Epithelial cell of proximal tubule (primary cell): ENCODE measurements around the gene PTPRN2. TPM values are rescaled to one million over a fixed set of nuclear protein-coding genes. Genes with fewer than 3 reads are reported as not detected.
"Not testable (repeated sequence)": the region's sequence is repeated elsewhere in the genome, so short reads cannot be mapped to it uniquely, and the experiment has no call there.

Source experiments
- DNase-seq: peaks from one replicate; pipeline ENCODE4 v3.0.0-alpha.2; 2011; ENCODE audit warnings: low read depth
- H3K4me3 ChIP-seq: 2 replicates; pipeline ENCODE4 v1.5.1; 2011; ENCODE audit warnings: low read depth, mild to moderate bottlenecking, low read length
- total RNA-seq: library from RNA; depleted of rRNA; stranded (reverse); fragments of >200 nt; gene quantifications from 2 replicates; pipeline ENCODE4 v1.2.3, GENCODE V29; 2015
- TF ChIP-seq, protein P1 (sequence below): conservative IDR thresholded peaks from 2 replicates; pipeline ENCODE4 v1.5.1; 2012; ENCODE audit warnings: low read depth, mild to moderate bottlenecking, low read length

Gene PTPRN2
- total RNA-seq, 1 donor from 2014 or later: 2.8 TPM

DNA sequence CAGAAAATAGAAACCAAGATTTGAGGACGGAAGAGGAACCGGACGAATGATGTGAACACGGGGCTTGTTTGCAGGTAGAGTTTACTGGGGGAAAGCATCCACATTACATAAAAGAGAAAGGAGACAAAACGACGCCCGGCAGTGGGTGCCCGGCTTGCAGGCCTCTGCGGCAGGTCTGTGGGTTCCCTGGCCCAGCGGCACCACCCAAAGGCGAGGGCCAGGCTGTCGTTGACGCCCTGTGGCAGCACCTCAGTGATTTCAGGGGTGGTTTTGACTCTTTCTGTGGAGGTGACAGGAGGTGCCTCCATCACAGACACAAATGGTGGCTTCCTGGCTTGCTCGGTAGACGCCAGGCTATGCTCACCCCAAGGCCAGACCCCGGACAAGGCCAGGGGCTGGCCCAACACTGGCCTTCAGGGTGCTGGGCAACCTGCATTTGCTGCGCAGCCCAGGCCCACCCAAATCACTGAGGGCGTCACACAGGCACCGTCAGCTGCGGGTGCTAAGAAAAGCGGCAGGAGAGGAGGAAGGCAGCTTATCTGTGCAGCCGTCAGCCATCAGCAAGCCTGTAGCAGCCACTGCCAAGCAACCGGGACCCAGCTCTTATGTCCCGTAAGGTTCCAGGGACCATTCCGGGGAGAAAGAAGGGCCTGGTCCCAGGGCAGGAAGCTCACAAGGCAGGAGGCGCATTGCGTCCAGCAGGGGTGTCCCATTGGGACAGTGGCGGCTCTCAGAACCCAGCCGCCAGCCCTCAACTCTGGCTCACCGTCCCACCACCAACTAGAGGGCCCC, 230.3 kb downstream of the PTPRN2 start:
- no peak for DNase-seq
- TF ChIP-seq, protein P1, sequence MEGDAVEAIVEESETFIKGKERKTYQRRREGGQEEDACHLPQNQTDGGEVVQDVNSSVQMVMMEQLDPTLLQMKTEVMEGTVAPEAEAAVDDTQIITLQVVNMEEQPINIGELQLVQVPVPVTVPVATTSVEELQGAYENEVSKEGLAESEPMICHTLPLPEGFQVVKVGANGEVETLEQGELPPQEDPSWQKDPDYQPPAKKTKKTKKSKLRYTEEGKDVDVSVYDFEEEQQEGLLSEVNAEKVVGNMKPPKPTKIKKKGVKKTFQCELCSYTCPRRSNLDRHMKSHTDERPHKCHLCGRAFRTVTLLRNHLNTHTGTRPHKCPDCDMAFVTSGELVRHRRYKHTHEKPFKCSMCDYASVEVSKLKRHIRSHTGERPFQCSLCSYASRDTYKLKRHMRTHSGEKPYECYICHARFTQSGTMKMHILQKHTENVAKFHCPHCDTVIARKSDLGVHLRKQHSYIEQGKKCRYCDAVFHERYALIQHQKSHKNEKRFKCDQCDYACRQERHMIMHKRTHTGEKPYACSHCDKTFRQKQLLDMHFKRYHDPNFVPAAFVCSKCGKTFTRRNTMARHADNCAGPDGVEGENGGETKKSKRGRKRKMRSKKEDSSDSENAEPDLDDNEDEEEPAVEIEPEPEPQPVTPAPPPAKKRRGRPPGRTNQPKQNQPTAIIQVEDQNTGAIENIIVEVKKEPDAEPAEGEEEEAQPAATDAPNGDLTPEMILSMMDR: no peak
- no peak overlapping the region for H3K4me3 ChIP-seq

DNA sequence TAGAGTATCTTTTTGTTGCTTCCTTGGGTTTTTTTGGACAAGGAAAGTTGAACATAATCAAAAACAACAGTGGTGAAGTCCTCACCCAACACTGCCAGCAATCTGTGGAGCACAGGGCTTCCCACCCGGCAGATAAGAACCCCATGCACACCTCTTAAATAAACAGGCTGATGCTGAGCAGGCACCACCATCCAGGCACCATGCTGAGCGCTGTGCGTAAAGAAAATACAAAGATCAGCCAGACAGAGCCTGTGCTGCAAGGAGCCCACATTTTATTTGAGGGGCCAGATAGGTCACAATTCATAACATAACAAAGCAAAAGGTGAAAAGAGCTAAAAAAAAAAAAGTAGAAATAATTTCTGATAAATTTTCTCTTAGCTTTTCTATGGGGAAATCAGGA, 231.2 kb downstream of the PTPRN2 start:
- TF ChIP-seq, protein P1: no peak
- DNase-seq: no peak
- H3K4me3 ChIP-seq: no peak overlapping the region

DNA sequence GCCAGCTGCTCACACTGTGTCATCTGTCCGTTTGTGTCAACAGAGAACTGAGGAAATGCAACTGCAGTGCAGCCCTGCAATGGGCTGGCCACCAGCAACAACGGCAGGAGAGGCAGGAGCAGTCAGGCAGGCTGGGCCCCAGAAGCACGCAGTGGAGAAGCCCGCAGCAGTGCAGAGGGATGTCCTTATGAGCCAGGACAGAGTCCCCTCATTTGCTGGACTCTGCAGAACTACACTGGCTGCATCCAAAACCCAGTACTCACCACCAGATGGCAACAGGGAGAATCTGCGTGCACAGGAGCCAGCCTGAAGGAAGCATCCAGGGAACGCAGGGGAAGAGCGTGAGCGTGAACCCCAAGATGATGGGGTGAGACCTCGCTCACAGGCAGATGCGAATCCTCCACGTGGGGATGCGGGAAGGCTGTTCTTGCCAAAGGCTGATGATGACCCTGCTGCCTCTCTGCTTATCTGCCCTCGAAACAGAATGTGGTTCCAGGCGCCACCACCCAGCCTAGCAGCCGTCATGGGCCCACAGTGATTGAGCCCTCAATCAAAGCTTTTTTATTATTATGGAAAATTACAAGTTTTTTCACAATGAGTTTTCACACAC, 232.1 kb downstream of the PTPRN2 start:
- H3K4me3 ChIP-seq: no peak overlapping the region
- TF ChIP-seq, protein P1: peak; percentile 22
- DNase-seq: no peak

DNA sequence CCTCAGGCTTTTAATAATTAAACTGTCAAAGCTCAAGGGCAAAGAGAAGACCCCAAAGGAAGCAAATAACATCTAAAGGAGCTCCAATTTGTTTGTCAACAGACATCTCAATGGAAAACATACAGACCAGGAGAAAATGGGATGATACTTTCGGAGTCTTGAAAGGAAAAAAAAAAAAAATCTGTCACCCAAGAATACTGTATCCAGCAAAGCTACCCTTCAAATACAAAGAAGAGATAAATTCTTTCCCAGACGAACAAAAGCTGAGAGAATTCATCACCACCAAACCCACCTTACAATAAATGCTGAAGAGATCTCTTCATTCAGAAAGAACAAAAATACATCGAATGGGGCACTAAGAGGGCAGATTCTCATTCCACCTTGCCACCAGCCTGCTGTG, 232.8 kb downstream of the PTPRN2 start:
- TF ChIP-seq, protein P1: no peak
- no peak overlapping the region for H3K4me3 ChIP-seq
- DNase-seq: no peak

DNA sequence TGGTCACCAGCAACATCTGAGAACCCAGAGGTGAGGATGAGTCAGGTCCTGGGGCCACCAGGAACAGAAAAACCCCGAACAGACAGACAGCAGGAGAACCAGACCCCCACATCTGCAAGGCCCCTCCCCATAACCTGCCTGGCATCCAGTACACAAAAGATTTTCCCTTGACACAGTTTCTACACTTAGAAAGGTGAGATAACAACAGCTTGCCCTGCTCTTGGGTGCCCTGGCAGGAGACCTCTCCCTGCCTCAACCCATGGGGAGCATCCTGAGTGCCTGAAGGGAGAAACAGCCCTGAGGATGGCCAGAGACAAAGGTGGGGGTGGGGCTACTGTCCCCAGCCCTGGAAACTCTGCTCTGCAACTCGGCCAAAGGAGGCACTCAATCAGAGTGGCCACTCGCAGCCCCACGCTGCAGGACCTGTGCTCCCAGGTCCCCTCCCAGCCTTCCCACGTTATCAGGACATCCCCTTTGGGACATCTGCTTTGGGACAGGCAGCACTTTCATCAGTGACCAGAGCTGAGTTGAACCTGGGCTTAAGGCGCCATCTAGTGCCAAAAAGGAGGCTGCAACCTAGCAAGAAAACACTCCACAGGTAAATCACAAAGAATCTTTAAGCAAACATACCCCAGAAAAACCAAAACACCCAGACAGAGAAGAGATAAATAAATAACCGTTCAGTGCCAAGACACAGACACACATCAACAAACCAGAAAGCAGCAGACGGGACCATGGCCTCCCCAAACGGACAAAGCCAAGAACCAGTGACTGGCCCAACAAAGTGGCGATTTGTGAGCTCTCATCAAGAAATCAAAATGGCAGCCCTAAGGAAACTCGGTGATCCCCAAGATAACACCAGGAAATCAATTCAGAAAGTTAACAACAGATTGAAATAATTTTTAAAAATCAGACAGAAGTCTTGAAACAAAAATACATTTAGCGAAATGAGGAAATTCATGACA, 233.7 kb downstream of the PTPRN2 start:
- no peak overlapping the region for H3K4me3 ChIP-seq
- no peak for DNase-seq
- TF ChIP-seq, protein P1: peak; percentile 56

DNA sequence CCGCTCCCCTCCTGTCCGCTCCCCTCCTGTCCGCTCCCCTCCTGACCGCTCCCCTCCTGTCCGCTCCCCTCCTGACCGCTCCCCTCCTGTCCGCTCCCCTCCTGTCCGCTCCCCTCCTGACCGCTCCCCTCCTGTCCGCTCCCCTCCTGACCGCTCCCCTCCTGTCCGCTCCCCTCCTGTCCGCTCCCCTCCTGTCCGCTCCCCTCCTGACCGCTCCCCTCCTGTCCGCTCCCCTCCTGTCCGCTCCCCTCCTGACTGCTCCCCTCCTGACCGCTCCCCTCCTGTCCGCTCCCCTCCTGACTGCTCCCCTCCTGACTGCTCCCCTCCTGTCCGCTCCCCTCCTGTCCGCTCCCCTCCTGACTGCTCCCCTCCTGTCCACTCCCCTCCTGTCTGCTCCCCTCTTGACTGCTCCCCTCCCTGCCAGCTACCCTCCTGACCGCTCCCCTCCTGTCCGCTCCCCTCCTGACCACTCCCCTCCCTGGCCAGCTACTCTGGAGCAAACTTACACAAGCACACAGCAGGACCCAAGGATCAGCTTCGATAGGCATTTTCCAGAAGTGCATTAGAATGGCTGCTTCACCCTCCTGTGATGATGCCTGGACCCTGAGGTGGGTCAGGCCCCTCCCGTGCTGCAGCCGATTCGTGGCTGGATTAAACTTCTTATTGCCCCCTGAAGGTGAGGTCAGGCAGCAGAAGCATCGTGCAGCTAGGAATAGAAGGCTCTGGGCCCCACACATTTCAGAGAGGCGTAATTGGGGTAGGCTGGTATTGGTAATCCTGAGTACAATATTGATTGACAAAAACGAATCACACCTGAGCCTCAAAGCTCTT, 235.5 kb downstream of the PTPRN2 start:
- DNase-seq, H3K4me3 ChIP-seq: not testable (repeated sequence)
